ENCODE data around the gene KL. TPM values are rescaled to one million over a fixed set of nuclear protein-coding genes. Genes with fewer than 3 reads are reported as not detected.

Gene KL
- total RNA-seq, 1 donor from 2014 or later: 0.09 TPM

- intact Hi-C loops (cut with micrococcal nuclease): no loop called here
Observed at GRCh38 chr13:33080972-33081590, 64.9 kb downstream of the KL start.

GRCh38 chr13:33081666-33082065 lies 65.4 kb downstream of the KL start:
- intact Hi-C loops (cut with micrococcal nuclease): no loop called here

GRCh38 chr13:33083054-33083453 lies 66.8 kb downstream of the KL start:
- intact Hi-C loops (cut with micrococcal nuclease): no loop called here

- intact Hi-C loops (cut with micrococcal nuclease): no loop called here
Observed at GRCh38 chr13:33087091-33087490, 70.9 kb downstream of the KL start.

GRCh38 chr13:33087790-33088189 lies 71.6 kb downstream of the KL start:
- intact Hi-C loops (cut with micrococcal nuclease): no loop called here

GRCh38 chr13:33089311-33089710 lies 73.1 kb downstream of the KL start:
- intact Hi-C loops (cut with micrococcal nuclease): no loop called here

GRCh38 chr13:33090755-33091414 lies 74.7 kb downstream of the KL start:
- intact Hi-C loops (cut with micrococcal nuclease): no loop called here

- intact Hi-C loops (cut with micrococcal nuclease): no loop called here
Observed at GRCh38 chr13:33091415-33091774, 75.2 kb downstream of the KL start.

GRCh38 chr13:33092073-33092987 lies 76.1 kb downstream of the KL start:
- intact Hi-C loops (cut with micrococcal nuclease): no loop called here

GRCh38 chr13:33096886-33097605 lies 80.8 kb downstream of the KL start:
- intact Hi-C loops (cut with micrococcal nuclease): no loop called here

GRCh38 chr13:33099860-33100259 lies 83.6 kb downstream of the KL start:
- intact Hi-C loops (cut with micrococcal nuclease): no loop called here

GRCh38 chr13:33100886-33101285 lies 84.7 kb downstream of the KL start:
- intact Hi-C loops (cut with micrococcal nuclease): no loop called here

- intact Hi-C loops (cut with micrococcal nuclease): no loop called here
Observed at GRCh38 chr13:33101835-33102234, 85.6 kb downstream of the KL start.

- intact Hi-C loops (cut with micrococcal nuclease): no loop called here
Observed at GRCh38 chr13:33103457-33103856, 87.2 kb downstream of the KL start.

GRCh38 chr13:33105387-33106005 lies 89.3 kb downstream of the KL start:
- intact Hi-C loops (cut with micrococcal nuclease): no loop called here

GRCh38 chr13:33106656-33107360 lies 90.6 kb downstream of the KL start:
- intact Hi-C loops (cut with micrococcal nuclease): no loop called here

GRCh38 chr13:33107361-33107760 lies 91.1 kb downstream of the KL start:
- intact Hi-C loops (cut with micrococcal nuclease): no loop called here

GRCh38 chr13:33108620-33109019 lies 92.4 kb downstream of the KL start:
- intact Hi-C loops (cut with micrococcal nuclease): no loop called here

GRCh38 chr13:33109271-33109697 lies 93.1 kb downstream of the KL start:
- intact Hi-C loops (cut with micrococcal nuclease): no loop called here

- intact Hi-C loops (cut with micrococcal nuclease): no loop called here
Observed at GRCh38 chr13:33109801-33110200, 93.6 kb downstream of the KL start.

- intact Hi-C loops (cut with micrococcal nuclease): no loop called here
Observed at GRCh38 chr13:33110386-33110712, 94.1 kb downstream of the KL start.
